GM12865 (cell line): ENCODE data around the gene MRPS2.

ENCODE experiments used
- DNase-seq: peaks from one replicate; pipeline ENCODE4 v3.0.0; 2010; ENCODE audit warnings: low read depth
- H3K4me3 ChIP-seq: 2 replicates; pipeline ENCODE4 v1.5.1; 2011; ENCODE audit warnings: mild to moderate bottlenecking, low read depth, low read length, control low read depth
- TF ChIP-seq, protein P1 (sequence below): IDR thresholded peaks from 2 replicates; pipeline ENCODE4 v1.5.1; 2011; ENCODE audit warnings: low read length, control low read depth, low read depth, inconsistent platforms; ENCODE audit not compliant: insufficient read depth; ENCODE audit errors: missing control alignments

The MRPS2 gene

DNA sequence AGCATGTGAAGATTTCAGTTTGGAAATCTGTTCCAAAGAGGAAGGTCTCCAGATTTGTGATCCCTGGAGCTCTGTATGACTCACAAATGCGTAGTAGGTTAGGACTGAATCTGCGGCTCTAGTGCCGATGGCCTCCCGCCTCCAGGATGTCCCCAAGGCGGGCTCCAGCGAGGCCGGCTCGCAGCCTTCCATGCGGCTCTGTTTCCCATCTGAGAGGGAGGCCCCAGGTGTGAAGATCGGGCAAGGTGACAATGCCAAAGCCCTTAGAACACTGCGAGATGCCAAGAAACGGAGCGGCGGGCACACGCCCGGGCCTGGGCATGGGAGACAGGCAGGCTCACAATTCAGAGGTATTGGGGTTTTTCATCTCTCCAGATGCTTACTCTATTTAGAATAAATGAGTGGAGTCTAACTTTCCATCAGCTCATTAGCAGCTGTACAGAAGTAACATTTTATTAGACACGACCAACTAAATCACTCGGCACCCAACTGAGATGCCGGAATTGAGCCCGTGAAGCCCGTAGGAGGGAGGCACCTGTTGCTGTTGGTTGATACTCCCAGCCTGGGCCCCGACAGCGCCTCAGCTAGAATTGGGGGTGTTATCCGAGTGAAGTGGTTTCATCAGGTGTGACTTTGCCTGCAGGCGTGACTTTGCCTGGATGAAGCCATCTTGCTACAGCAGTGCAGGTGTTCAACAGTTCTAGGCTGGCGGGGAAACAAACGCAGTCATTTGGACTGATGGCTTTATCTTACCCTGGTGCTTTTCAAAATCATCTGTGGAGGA lies 7.4 kb upstream of the MRPS2 start:
- TF ChIP-seq, protein P1, sequence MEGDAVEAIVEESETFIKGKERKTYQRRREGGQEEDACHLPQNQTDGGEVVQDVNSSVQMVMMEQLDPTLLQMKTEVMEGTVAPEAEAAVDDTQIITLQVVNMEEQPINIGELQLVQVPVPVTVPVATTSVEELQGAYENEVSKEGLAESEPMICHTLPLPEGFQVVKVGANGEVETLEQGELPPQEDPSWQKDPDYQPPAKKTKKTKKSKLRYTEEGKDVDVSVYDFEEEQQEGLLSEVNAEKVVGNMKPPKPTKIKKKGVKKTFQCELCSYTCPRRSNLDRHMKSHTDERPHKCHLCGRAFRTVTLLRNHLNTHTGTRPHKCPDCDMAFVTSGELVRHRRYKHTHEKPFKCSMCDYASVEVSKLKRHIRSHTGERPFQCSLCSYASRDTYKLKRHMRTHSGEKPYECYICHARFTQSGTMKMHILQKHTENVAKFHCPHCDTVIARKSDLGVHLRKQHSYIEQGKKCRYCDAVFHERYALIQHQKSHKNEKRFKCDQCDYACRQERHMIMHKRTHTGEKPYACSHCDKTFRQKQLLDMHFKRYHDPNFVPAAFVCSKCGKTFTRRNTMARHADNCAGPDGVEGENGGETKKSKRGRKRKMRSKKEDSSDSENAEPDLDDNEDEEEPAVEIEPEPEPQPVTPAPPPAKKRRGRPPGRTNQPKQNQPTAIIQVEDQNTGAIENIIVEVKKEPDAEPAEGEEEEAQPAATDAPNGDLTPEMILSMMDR, result no peak
- no peak overlapping the region for H3K4me3 ChIP-seq

DNA sequence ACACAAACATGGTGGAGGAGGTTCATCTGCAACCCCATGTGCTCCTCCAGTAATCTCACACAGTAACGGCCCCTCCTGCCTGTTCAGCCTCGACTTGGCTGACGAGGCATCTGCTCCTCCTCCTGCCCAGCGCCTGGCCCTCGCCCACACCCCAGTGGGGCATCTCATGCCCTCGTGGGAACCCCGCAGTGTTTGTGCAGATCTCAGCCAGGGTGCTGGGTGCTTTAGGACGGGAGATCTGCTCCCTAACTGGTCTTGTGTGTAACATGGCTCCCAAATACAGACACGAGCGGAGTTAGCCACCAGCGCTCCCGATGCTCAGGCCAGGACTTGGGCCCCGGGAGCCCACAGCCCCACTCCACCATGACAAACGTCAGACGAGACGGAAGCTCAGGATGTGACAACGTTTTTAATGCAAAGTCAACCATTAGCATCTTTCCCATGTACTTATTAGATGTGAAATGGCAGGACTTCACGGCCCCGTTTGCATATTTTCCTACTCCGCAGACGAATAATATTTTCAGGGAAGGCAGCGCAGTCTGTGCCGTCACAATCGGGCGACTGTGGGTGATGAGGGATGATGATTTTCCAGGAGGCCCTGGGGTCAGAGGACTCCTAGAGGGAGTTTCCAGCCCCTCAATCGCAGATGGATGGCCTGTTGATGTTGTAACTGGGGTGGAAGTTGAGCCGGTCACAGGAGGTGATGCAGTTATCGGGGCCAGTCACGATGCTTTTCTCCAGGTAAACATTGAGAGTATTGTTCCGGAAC lies 5.5 kb upstream of the MRPS2 start:
- TF ChIP-seq, protein P1, result no peak
- H3K4me3 ChIP-seq, result no peak overlapping the region
- DNase-seq, result no peak

More for the DNA sequence above, 7.4 kb upstream of the MRPS2 start:
- no peak for DNase-seq

DNA sequence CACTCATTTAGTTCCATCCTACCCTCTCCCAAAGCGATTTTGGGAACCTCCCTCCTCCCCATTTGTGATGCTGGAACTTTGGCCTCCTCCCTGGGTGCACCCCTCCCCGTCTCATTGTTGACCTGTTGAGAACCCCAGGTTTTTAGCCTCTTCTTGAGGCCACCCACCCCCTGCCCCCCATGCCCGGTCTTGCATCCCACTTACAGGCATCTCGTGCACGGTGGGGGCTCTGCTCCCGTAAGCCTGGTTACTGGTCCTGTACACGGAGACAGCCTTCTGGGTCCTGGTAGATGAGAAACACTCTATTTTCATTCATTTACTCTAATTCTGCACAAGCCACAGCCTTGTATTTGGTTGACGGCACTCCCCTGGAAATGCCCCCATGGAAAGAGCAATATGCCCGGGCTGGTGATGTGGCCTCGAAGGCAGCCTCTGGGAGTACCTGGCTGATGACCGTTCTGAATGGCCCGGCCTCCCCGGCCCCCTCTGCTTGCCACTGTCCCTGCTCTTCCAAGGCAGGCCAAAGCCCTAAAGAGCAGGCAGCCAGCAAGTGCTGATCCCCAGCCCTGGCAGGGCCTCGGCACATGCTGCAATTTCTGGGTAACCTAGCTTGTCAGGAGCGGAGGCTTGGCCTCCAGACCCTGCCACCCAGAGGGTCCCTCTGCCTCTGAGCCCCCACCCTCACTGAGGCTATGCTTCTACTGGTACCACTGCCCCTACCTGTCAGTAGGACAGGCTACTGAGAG lies 1.9 kb upstream of the MRPS2 start:
- TF ChIP-seq, protein P1, result no peak
- DNase-seq, result no peak
- H3K4me3 ChIP-seq, result no peak overlapping the region

DNA sequence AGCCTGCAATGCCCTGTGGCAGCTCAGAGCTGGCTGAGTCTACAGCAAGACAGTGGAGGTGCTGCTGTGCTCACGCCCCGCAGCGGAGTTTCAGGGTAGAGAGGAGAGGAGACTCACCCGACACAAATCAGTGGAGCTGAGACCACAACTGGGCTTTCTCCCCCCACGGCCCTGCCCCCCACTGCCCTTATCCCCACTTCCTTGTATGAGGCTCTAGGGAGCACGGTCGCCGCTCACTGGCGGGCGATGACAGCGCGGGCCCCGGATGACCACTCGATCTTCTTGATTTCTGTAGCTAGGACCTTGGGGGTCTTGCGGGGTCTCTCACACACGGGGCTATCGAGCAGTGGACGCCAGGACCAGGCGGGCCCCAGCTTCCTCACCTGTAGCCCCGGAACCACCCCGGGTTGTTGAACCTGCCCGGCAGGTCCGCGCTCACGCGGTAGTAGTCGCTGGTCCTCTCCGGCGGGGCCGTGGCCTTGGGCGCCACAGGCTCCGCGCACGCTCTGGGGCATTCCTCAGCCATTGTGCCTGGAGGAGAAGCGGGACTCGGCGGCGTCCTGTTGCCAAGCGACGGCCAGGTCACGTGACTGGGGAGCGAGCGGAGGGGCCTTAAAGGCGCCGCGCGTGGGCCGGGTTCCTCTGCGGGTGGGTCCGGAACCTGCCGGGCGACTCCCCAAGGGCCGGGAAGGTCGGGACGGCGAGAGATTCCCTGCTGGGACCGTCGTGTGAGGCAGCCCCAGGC lies 984 bp upstream of the MRPS2 start:
- peak; percentile 87 for DNase-seq
- H3K4me3 ChIP-seq, result peak overlapping the region; percentile 78
- TF ChIP-seq, protein P1, result no peak

DNA sequence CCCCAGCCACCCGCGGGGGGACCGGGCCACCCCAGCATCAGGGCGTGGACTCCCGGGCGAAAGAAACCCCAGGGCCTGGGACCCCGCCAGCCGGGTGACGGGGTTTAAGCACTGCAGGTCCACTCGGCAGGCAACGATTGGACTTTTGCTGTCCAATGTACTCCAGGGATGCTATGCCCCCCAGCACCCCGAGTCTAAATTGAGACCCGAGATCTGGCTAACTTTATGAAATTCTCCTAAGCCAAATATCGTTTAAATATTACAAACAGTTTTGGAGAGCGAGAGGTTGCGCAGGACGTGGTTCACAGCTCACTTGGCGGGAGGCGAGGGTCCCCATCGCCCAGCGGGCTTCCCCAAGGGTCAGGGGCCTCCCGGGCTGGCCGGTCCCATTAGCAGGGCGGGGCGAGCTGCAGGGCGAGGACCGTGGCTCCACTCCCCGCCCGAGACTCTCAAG lies 384 bp upstream of the MRPS2 start:
- no peak for DNase-seq
- H3K4me3 ChIP-seq, result peak overlapping the region; percentile 78
- TF ChIP-seq, protein P1, result no peak
